Body of pancreas (tissue), 4 donors: Measurements from ENCODE around the gene PTPN5. TPM values are rescaled to one million over a fixed set of nuclear protein-coding genes. Genes with fewer than 3 reads are reported as not detected.

Experiments
- ATAC-seq: fragments of 150-250 bp; one replicate; pipeline ENCODE4 v1.9.1; 2016
- DNase-seq, 4 donors: peaks; one replicate each; pipeline ENCODE4 v3.0.0-alpha.2; 2019
- H3K27ac ChIP-seq, 4 donors: fragments of 200-600 bp; sonication (generic); 1 replicate in 3 of 4; 2 replicates in 1 of 4; pipeline versions ENCODE4 v1.5.1 to v1.6.1; 2016 to 2019; ENCODE audit warnings: mild to moderate bottlenecking in 1 of 4, mixed read lengths in 1 of 4, moderate library complexity in 1 of 4
- H3K27me3 ChIP-seq, 2 donors: fragments of 200-600 bp; sonication (generic); one replicate each; pipeline ENCODE4 v1.6.0; 2016; ENCODE audit warnings: mild to moderate bottlenecking in 1 of 2
- H3K36me3 ChIP-seq, 2 donors: fragments of 200-600 bp; sonication (generic); replicated peaks in 1 of 2; 2 replicates each; pipeline ENCODE4 v1.5.1; 2016; ENCODE audit warnings: low read depth in 2 of 2; ENCODE audit not compliant: insufficient read depth in 1 of 2
- H3K4me1 ChIP-seq: fragments of 200-600 bp; sonication (generic); one replicate; pipeline ENCODE4 v1.6.0; 2016
- H3K4me3 ChIP-seq, 2 donors: fragments of 200-600 bp; sonication (generic); 1 replicate in 1 of 2; 2 replicates in 1 of 2; pipeline ENCODE4 v1.5.1; 2016 to 2019
- H3K9me3 ChIP-seq, 3 donors: fragments of 200-600 bp; sonication (generic); 1 replicate in 2 of 3; 2 replicates in 1 of 3; pipeline ENCODE4 v1.5.1; 2016
- POLR2A ChIP-seq, 3 donors: fragments of 450-650 bp; IDR thresholded peaks; one replicate each; pipeline ENCODE4 v1.6.1; 2016; ENCODE audit warnings: antibody characterized with exemption in 3 of 3, mild to moderate bottlenecking in 2 of 3
- WGBS, 2 donors: methylation state at CpG; one replicate each; pipeline ENCODE4 v1.1.5; 2017; 5-methylcytosine and 5-hydroxymethylcytosine counted together
- intact Hi-C: fragments of 100-400 bp; cut with DNase I; formaldehyde crosslinking; loops from one replicate; pipeline ENCODE4 v1.15.1; 2023
- total RNA-seq, 2 donors: library from RNA; depleted of rRNA; stranded (reverse); fragments of >200 nt; gene quantifications; one replicate each; pipeline ENCODE4 v1.1.0, GENCODE V29; 2016
- TF ChIP-seq, protein P1 (sequence below), 7 experiments: fragments of 450-650 bp in 4 of 7; fragments of 200-600 bp in 3 of 7; sonication (generic) in 3 of 7; IDR thresholded peaks; one replicate each; pipeline ENCODE4 v1.5.1; 2016 to 2019; ENCODE audit warnings: antibody characterized with exemption in 7 of 7

PTPN5 gene
- total RNA-seq, 2 donors from 2014 or later: 0.26 TPM; not detected in 1

DNA sequence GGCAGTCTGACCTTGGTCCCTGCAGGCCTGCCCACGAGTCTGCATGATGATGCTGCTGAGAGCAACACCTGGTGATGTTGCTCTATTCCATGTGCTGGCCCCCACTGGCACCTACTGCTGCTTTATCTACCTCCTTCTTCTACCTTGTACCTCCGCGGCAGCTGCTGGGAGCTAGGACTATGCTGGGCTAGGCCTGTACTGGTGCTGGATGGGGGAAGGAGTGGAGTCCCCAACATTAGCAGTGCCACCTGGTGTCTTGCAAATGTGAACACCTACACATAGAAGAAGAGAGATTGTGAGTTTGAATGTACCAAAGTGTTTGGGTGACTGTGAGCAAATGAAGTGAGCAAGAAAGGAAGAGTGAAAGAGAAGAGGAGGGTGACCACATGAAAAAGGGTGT, 30.5 kb downstream of the PTPN5 start:
- H3K36me3 ChIP-seq: no peaks in the 10 kb centered on the region
- no peak for TF ChIP-seq POLR2A (IDR thresholded peaks at IDR 0.05)
- TF ChIP-seq, protein P1, sequence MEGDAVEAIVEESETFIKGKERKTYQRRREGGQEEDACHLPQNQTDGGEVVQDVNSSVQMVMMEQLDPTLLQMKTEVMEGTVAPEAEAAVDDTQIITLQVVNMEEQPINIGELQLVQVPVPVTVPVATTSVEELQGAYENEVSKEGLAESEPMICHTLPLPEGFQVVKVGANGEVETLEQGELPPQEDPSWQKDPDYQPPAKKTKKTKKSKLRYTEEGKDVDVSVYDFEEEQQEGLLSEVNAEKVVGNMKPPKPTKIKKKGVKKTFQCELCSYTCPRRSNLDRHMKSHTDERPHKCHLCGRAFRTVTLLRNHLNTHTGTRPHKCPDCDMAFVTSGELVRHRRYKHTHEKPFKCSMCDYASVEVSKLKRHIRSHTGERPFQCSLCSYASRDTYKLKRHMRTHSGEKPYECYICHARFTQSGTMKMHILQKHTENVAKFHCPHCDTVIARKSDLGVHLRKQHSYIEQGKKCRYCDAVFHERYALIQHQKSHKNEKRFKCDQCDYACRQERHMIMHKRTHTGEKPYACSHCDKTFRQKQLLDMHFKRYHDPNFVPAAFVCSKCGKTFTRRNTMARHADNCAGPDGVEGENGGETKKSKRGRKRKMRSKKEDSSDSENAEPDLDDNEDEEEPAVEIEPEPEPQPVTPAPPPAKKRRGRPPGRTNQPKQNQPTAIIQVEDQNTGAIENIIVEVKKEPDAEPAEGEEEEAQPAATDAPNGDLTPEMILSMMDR (IDR thresholded peaks at IDR 0.05): no peak
- intact Hi-C loops: no loop called here
- no peaks in the 10 kb centered on the region for H3K9me3 ChIP-seq
- H3K4me1 ChIP-seq: no peaks in the 10 kb centered on the region
- ATAC-seq (no peak), DNase-seq (no peak)
- no peaks in the 10 kb centered on the region for H3K27me3 ChIP-seq
- WGBS, 2 donors: 71 to 72% methylated on average over 3 of the region's 3 CpGs
- no peak overlapping the region for H3K27ac ChIP-seq
- H3K4me3 ChIP-seq: no peak overlapping the region

DNA sequence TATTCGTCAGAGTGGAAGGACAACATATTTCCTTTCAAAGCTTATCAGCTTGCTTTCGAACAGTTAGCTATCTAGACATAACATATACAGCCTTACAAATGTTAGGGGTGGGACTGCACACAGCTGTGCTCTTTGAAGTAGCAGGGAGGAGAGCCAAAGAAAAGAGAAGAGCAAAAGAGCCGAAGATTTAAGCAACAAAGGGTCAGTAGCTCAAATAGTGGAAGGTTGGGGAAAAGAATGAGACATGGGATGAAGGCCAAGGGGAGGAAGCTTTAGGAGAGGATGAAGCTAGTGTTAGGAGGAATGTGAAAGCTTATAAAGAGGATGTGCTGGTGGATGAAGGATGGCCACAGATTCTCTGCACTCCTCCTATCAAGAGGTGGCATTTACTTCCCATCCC, 33.8 kb downstream of the PTPN5 start:
- WGBS, 2 donors: 24 to 27% methylated on average over 3 of the region's 3 CpGs
- Histone ChIP-seq H3K4me1 (no peaks in the 10 kb centered on the region), H3K36me3 (no peaks in the 10 kb centered on the region), H3K27me3 (no peaks in the 10 kb centered on the region), H3K4me3 (no peak overlapping the region), H3K9me3 (no peaks in the 10 kb centered on the region), H3K27ac (no peak overlapping the region)
- intact Hi-C loops: no loop called here
- TF ChIP-seq POLR2A (IDR thresholded peaks at IDR 0.05): no peak
- TF ChIP-seq, protein P1 (IDR thresholded peaks at IDR 0.05): no peak
- ATAC-seq (no peak), DNase-seq (no peak)

GRCh38 chr11:18756889-18757288, 34.7 kb downstream of the PTPN5 start:
- no peak for TF ChIP-seq POLR2A (IDR thresholded peaks at IDR 0.05)
- TF ChIP-seq, protein P1 (IDR thresholded peaks at IDR 0.05): no peak

DNA sequence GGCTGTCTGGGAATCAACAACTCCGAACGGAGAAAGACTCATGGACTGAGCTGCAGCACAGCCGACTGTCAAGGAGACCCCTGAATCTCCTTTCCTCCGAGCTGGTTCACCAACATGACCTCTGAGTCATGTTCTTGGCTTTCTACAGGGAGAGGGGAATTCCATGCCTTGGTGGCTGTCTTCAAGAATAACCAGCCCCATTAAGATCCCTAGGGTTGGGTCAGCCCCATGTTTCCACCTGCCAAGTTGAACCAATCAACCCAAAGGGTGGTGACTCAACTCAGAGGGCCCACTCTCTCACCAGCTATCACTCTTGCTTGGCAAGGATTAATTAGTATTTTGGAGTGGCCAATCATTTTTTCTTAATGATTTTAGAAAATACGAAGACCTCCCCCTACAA, 37.3 kb downstream of the PTPN5 start:
- TF ChIP-seq, protein P1 (IDR thresholded peaks at IDR 0.05): no peak
- no peak for TF ChIP-seq POLR2A (IDR thresholded peaks at IDR 0.05)
- Histone ChIP-seq H3K4me3 (no peak overlapping the region), H3K36me3 (no peaks in the 10 kb centered on the region), H3K4me1 (no peaks in the 10 kb centered on the region), H3K9me3 (no peaks in the 10 kb centered on the region), H3K27ac (no peak overlapping the region), H3K27me3 (no peaks in the 10 kb centered on the region)
- DNase-seq (no peak), ATAC-seq (no peak)
- intact Hi-C loops: no loop called here
- 47 to 65% methylated on average over 4 to 5 of the region's 5 CpGs for WGBS, 2 donors

More at GRCh38 chr11:18756889-18757288, 34.7 kb downstream of the PTPN5 start:
- no peaks in the 10 kb centered on the region for H3K9me3 ChIP-seq
- WGBS, 2 donors: 84 to 91% methylated on average over 2 of the region's 2 CpGs
- H3K4me3 ChIP-seq: no peak overlapping the region
- no peaks in the 10 kb centered on the region for H3K36me3 ChIP-seq
- no peaks in the 10 kb centered on the region for H3K27me3 ChIP-seq
- no peaks in the 10 kb centered on the region for H3K4me1 ChIP-seq
- ATAC-seq (no peak), DNase-seq (no peak)
- intact Hi-C loops: no loop called here
- H3K27ac ChIP-seq: no peak overlapping the region

GRCh38 chr11:18752502-18752901, 39.1 kb downstream of the PTPN5 start:
- Histone ChIP-seq H3K27ac (no peak overlapping the region), H3K4me1 (no peaks in the 10 kb centered on the region), H3K4me3 (no peak overlapping the region), H3K9me3 (no peaks in the 10 kb centered on the region), H3K36me3 (no peaks in the 10 kb centered on the region), H3K27me3 (no peaks in the 10 kb centered on the region)
- ATAC-seq: no peak
- intact Hi-C loops: no loop called here
- no peak for DNase-seq
- TF ChIP-seq, protein P1 (IDR thresholded peaks at IDR 0.05): no peak
- no peak for TF ChIP-seq POLR2A (IDR thresholded peaks at IDR 0.05)
- whole genome bisulfite sequencing, 2 donors: 36 to 43% methylated on average over 3 of the region's 3 CpGs
